ENCODE results near the gene DLG3.
A peak's percentile ranks its signal among the peaks of the same experiment; 100 is the strongest.

DLG3 gene

GRCh38 chrX:70437921-70438665 is 6.5 kb upstream of the DLG3 start:
- no peak for DNase-seq

DNA sequence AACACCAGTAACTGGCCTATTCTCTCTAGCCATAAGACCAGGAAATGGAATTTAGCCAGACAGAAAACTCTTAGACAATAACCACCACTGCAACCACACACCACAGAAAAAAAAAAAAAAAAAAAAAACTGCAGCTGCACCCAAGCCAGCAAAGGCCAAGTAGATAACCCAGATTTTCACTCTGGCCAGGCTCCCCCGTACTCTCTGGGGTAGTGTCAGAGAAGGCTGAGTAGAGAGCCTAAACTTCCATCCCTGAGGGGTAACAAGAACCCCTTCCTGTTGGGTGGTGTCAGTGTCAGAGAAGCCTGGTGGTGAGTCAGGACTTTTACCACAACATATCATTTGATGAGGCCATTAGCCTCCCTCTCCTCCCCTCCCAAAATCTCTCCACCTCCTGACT is 5.6 kb upstream of the DLG3 start:
- no peak for DNase-seq

GRCh38 chrX:70442224-70442623 is 2.4 kb upstream of the DLG3 start:
- no peak for DNase-seq

- DNase-seq = no peak
Observed at GRCh38 chrX:70444946-70445656, 466 bp downstream of the DLG3 start.

- no peak for DNase-seq
Observed at GRCh38 chrX:70445951-70446350, 1.3 kb downstream of the DLG3 start.

DNA sequence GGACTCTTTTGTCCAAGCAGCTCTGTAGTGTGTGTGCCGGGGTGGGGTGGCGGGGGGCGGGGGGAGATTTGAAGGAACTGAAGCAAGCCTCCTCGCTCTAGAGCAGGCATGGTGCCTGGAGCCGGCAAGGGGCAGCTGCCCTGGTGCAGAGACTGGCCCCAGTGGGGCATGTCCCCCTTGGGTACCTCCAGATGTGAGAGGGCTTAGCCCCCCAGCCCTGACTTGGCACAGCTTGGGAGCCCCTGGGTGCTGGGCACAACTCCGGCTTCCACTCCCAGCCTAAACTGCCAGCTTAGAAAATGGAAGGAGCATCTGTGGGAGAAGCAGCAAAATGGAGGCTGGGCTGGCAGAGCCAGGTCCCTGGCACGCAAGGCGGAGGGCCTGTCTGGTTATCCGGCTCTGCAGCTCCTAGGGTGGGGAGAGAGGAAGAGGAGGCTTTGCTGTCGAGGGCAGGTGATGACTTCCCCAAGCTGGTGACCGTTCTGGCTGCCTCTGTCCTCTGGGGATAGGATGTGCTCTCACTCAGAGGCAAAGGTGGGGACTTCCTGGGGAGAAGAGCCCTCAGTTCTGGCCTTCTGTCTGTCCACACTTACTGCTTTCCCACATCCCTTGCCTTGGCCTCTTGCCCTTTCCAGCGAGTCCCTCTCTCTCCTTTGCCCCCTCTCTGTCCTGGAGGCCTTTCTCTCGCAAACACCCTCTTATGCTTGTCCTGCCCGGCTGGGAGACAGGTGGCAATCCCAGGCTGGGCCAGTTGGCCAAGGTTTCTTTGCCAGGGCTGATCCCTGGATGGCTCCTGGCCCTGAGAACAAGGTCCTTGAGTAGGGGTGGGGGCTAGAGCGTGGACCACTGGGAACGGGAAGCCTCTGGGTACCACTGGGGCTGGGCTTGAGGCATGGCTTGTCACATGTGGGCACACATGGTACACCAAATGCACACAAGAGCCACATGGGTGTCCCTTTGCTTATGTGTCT is 2.0 kb downstream of the DLG3 start:
- DNase-seq = no peak

- no peak for DNase-seq
Observed at GRCh38 chrX:70449457-70449966, 4.9 kb downstream of the DLG3 start.

DNA sequence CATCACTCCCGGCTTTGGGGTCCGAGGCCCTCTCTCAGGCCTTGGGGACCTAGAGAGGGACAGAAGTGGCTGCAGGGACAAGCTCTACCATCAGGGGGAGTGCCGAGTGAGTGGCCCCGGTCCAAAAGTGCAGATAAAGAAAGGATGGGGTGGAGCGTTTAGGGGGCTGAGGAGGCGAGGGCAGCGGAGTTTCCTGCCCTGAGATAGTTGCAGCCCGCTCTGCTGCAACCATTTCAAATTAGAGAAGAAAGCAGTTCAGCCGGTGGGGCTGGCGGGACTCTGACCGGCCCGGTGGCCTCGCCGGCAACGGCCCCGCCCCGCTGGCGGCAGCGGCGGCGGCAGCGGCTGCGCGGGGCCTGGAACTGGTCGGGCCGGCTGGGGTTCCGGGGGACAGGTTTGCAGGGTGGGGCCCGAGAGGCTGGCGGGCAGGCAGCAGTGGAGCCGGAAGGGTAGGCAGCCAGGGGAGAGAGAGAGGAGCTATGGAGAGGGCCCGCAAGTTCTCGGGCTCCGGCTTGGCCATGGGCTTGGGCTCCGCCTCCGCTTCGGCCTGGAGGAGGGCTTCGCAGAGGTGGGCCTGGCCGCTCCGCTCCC is 7.6 kb downstream of the DLG3 start:
- DNase-seq = peak; percentile 66

GRCh38 chrX:70453024-70453618 is 8.5 kb downstream of the DLG3 start:
- no peak for DNase-seq

DNA sequence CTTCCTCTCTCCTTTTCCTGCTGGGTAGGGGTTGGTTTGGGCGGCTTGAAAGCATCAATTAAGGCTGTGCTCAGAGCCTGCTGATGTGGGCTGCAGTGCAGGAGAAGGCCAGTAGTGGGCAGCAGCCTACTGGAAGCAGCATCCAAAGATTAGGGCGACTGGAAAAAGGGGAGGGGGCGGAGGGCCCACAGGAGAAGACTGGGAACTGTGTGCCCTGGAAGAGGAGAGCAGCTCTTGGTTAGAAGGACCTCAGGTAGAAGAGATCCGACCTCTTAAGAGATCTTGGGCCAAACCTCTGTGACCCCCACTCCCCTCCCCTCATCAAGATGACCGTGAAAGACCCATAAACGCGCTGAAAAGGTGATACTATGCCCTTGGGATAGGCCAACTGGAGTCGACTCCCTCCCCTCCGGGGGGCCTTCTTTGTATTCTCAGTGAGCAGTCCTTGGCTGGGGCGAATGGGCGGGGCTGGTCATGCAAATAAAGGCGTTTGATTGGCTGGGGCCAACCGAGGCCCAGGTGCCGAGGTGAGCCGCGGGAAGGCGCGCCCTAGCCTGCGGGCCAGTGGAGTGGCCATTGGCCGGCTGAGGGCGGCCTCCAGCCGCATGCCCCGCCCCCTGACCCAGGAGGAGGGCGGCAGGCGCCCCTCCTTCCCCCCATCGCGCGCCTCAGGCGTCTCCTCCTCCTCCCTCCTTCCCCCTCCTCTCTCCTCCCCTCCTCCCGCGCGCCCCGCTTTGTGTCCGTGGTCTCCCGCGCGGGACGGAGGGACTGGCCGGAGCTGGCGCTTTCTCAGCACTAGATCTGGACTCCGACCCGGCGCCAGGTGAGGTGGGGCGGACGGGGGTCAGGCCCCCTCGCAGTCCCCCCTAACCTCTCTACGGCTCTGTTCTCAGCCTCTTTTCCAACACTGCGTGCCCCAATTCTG is 10.1 kb downstream of the DLG3 start:
- DNase-seq = peak; percentile 81

DNA sequence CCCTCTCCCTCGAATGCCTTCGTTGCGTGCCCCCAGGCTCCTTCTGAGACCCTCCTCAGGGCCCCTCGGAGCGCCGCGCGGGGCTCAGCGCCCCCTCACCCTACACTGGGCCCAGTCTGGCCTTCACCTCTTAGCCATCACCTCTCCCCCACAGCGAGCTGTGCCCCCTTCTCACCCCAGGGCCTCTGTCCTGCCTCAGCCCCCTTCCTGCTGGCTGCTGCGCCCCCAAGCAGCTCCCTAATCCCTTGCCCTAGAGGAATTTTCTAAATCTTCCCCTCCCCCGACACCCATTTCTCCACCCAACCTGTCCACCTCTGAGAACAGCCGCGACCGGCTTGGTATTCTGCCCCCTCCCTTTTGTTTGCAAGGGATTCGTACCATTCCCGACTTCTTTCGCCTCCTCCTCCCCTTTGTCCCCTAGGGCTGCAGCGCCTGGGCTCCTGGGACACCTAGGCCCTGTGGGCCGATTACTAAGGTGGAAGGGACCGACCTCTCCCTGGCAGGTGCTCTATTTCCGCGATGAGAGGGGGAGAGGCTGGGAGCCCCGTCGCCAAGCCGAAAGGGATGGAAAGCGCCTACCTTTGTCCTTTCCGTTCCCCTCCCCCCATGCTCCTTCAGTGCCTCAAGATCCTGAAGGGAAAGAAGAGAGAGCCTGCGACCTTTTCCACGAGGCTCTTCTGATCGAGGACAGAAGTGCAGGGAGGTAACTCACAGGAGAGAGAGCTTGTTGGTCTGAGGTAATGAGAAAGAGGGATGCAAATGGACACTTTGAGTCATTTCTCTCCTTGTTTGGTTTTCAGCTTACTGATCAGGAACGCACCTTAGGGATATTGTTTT is 10.9 kb downstream of the DLG3 start:
- DNase-seq = no peak

- no peak for DNase-seq
Observed at GRCh38 chrX:70456256-70456655, 11.6 kb downstream of the DLG3 start.

- no peak for DNase-seq
Observed at GRCh38 chrX:70461026-70461425, 16.4 kb downstream of the DLG3 start.

DNA sequence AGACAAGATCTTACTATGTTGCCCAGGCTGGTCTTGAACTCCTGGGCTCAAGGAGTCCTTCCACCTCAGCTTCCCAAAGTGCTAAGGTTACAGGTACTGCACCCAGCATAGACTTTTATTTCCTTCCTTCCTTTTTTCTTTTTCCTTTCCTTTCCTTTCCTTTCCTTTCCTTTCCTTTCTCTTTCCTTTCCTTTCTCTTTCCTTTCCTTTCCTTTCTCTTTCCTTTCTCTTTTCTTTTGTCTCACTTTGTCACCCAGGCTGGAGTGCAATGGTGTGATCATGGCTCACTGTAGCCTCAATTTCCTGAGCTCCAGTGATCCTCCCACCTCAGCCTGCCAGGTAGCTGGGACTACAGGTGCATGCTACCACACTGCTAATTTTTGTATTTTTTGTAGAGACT is 19.4 kb downstream of the DLG3 start:
- DNase-seq = no peak

GRCh38 chrX:70466968-70467367 is 22.3 kb downstream of the DLG3 start:
- DNase-seq = no peak

DNA sequence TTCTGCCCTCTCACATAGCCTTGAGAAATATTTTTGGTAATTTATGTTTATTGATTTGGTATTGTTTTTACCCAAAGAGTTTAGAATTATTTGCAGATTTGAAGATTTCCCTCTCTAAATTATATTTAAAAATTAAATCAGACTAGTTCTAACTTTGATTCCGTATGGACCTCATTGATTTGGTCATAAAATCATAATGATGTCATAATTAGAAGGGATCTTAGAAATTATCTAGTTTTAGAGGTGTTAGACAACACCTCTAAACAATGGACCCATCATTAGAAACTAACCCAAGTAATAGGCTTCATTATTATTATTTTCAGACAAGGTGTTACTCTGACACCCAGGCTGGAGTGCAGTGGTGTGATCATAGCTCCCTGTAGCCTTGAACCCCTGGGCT is 24.1 kb downstream of the DLG3 start:
- DNase-seq = no peak

DNA sequence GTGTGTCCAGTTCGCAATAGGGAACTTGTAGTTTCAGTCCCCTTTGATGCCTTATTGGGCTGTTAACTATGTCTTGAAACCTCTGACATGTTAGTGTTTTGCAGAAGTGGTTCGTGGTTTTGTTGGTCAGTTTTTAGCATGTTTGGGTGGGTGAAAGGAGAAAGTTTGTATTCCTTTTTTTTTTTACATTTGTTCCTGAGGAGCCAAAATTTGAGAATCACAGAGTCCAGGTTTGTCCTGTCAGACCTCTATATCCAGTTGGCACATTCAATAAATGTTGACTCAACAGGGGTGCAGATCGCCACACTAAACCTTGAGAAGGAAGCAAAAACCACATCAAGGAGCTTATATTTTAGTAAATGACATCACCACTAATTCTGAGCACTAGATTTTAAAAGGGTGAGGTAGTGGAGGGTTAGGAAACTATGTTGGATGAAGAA is 26.2 kb downstream of the DLG3 start:
- no peak for DNase-seq

- DNase-seq = no peak
Observed at GRCh38 chrX:70476166-70476933, 31.7 kb downstream of the DLG3 start.

All from right hindlimb (tissue), 1 donor.